ENCODE measurements around the gene PRKN. TPM values are rescaled to one million over a fixed set of nuclear protein-coding genes. Genes with fewer than 3 reads are reported as not detected.

The PRKN gene
- polyA plus RNA-seq, 3 donors, result 8.3 to 11.0 (median 9.2) TPM

- no peak for DNase-seq (ENCODE audit: low read depth in 3 of 3, low spot score in 2 of 3)
These were observed 573.6 kb downstream of the PRKN start for GRCh38 chr6:162154001-162154400.

- no peak for DNase-seq (ENCODE audit: low read depth in 3 of 3, low spot score in 2 of 3)
These were observed 574.4 kb downstream of the PRKN start for GRCh38 chr6:162153120-162153519.

- DNase-seq (ENCODE audit: low read depth in 3 of 3, low spot score in 2 of 3), result no peak
These were observed 576.4 kb downstream of the PRKN start for GRCh38 chr6:162151021-162151665.

- no peak for DNase-seq (ENCODE audit: low read depth in 3 of 3, low spot score in 2 of 3)
These were observed 577.3 kb downstream of the PRKN start for GRCh38 chr6:162150295-162150694.

GRCh38 chr6:162149786-162150185 lies 577.8 kb downstream of the PRKN start:
- DNase-seq (ENCODE audit: low read depth in 3 of 3, low spot score in 2 of 3), result no peak

- no peak for DNase-seq (ENCODE audit: low read depth in 3 of 3, low spot score in 2 of 3)
These were observed 579.8 kb downstream of the PRKN start for GRCh38 chr6:162147805-162148204.

GRCh38 chr6:162147281-162147680 lies 580.3 kb downstream of the PRKN start:
- no peak for DNase-seq (ENCODE audit: low read depth in 3 of 3, low spot score in 2 of 3)

- no peak for DNase-seq (ENCODE audit: low read depth in 3 of 3, low spot score in 2 of 3)
These were observed 587.2 kb downstream of the PRKN start for GRCh38 chr6:162140251-162140852.

GRCh38 chr6:162125659-162126058 lies 601.9 kb downstream of the PRKN start:
- no peak for DNase-seq (ENCODE audit: low read depth in 3 of 3, low spot score in 2 of 3)

GRCh38 chr6:162124710-162125435 lies 602.7 kb downstream of the PRKN start:
- no peak for DNase-seq (ENCODE audit: low read depth in 3 of 3, low spot score in 2 of 3)

GRCh38 chr6:162123797-162124196 lies 603.8 kb downstream of the PRKN start:
- no peak for DNase-seq (ENCODE audit: low read depth in 3 of 3, low spot score in 2 of 3)

GRCh38 chr6:162119341-162119740 lies 608.2 kb downstream of the PRKN start:
- DNase-seq (ENCODE audit: low read depth in 3 of 3, low spot score in 2 of 3), result no peak

- DNase-seq (ENCODE audit: low read depth in 3 of 3, low spot score in 2 of 3), result no peak
These were observed 608.9 kb downstream of the PRKN start for GRCh38 chr6:162118706-162119105.

GRCh38 chr6:162116902-162117525 lies 610.6 kb downstream of the PRKN start:
- no peak for DNase-seq (ENCODE audit: low read depth in 3 of 3, low spot score in 2 of 3)

GRCh38 chr6:162109480-162110050 lies 618.0 kb downstream of the PRKN start:
- no peak for DNase-seq (ENCODE audit: low read depth in 3 of 3, low spot score in 2 of 3)

GRCh38 chr6:162108041-162108440 lies 619.5 kb downstream of the PRKN start:
- no peak for DNase-seq (ENCODE audit: low read depth in 3 of 3, low spot score in 2 of 3)

GRCh38 chr6:162100096-162100495 lies 627.5 kb downstream of the PRKN start:
- no peak for DNase-seq (ENCODE audit: low read depth in 3 of 3, low spot score in 2 of 3)

- DNase-seq (ENCODE audit: low read depth in 3 of 3, low spot score in 2 of 3), result no peak
These were observed 627.9 kb downstream of the PRKN start for GRCh38 chr6:162099685-162100084.

- no peak for DNase-seq (ENCODE audit: low read depth in 3 of 3, low spot score in 2 of 3)
These were observed 634.6 kb downstream of the PRKN start for GRCh38 chr6:162092816-162093502.

GRCh38 chr6:162090734-162091133 lies 636.8 kb downstream of the PRKN start:
- DNase-seq (ENCODE audit: low read depth in 3 of 3, low spot score in 2 of 3), result no peak

GRCh38 chr6:162088091-162088490 lies 639.5 kb downstream of the PRKN start:
- no peak for DNase-seq (ENCODE audit: low read depth in 3 of 3, low spot score in 2 of 3)
